Progenitor cell of endocrine pancreas (in vitro differentiated cells): ENCODE data around the gene MAK. TPM values are rescaled to one million over a fixed set of nuclear protein-coding genes. Genes with fewer than 3 reads are reported as not detected.
A peak's percentile ranks its signal among the peaks of the same experiment; 100 is the strongest.

Experiments used
- DNase-seq: peaks from one replicate; pipeline ENCODE4 v3.0.0; 2021; ENCODE audit warnings: low spot score; ENCODE audit not compliant: unreplicated experiment
- H3K27ac Mint-ChIP-seq: 2 replicates; pipeline ENCODE4 v1.8.0; 2021; ENCODE audit warnings: mild to moderate bottlenecking, moderate library complexity, mixed read lengths
- H3K27me3 Mint-ChIP-seq: 2 replicates; pipeline ENCODE4 v1.8.0; 2021; ENCODE audit warnings: mixed read lengths
- H3K36me3 Mint-ChIP-seq: 2 replicates; pipeline ENCODE4 v1.8.0; 2022; ENCODE audit warnings: mixed read lengths; ENCODE audit not compliant: insufficient read depth
- H3K4me1 Mint-ChIP-seq: 2 replicates; pipeline ENCODE4 v1.8.0; 2021; ENCODE audit warnings: low read depth, mixed read lengths
- H3K4me3 Mint-ChIP-seq: 2 replicates; pipeline ENCODE4 v1.8.0; 2021; ENCODE audit warnings: low read depth, mild to moderate bottlenecking, moderate library complexity, mixed read lengths
- H3K9me3 Mint-ChIP-seq: 2 replicates; pipeline ENCODE4 v1.8.0; 2021; ENCODE audit warnings: low read depth, mixed read lengths
- total RNA-seq: library from RNA; stranded (reverse); gene quantifications from 2 replicates; pipeline ENCODE4 v1.2.1, GENCODE V29; 2021
- TF ChIP-seq, protein P1 (sequence below): fragments of 200-600 bp; sonication (generic); IDR thresholded peaks from one replicate; pipeline ENCODE4 v1.5.0; 2021; ENCODE audit warnings: antibody characterized with exemption, mild to moderate bottlenecking; ENCODE audit not compliant: unreplicated experiment

The MAK gene
- total RNA-seq, 1 donor from 2014 or later, result 1.3 TPM

DNA sequence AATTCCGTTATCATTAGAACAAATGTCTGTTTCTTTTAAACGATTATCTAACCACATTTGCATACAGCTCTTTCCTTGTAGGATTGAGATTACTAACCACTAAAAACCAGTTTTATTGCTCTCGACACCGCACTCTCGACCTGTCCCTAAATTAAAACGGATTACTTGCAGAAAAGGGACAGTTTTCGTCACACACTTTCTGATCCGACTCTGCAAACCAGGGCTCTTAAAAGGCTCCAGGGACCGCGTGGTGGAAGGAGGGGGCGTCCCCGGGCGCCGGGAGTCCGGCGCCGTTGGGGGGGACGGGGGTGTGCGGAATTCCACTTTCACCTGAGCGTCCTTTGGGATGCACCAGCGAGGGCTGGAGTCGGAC, 731 bp downstream of the MAK start:
- DNase-seq, result no peak
- Mint-ChIP-seq H3K27me3 (peaks cover 20% of the 10 kb centered on the region), H3K4me3 (peak overlapping the region; percentile 85), H3K4me1 (peaks cover 12% of the 10 kb centered on the region), H3K27ac (peak overlapping the region; percentile 89), H3K36me3 (peaks cover 6% of the 10 kb centered on the region), H3K9me3 (peaks cover 6% of the 10 kb centered on the region)
- TF ChIP-seq, protein P1, sequence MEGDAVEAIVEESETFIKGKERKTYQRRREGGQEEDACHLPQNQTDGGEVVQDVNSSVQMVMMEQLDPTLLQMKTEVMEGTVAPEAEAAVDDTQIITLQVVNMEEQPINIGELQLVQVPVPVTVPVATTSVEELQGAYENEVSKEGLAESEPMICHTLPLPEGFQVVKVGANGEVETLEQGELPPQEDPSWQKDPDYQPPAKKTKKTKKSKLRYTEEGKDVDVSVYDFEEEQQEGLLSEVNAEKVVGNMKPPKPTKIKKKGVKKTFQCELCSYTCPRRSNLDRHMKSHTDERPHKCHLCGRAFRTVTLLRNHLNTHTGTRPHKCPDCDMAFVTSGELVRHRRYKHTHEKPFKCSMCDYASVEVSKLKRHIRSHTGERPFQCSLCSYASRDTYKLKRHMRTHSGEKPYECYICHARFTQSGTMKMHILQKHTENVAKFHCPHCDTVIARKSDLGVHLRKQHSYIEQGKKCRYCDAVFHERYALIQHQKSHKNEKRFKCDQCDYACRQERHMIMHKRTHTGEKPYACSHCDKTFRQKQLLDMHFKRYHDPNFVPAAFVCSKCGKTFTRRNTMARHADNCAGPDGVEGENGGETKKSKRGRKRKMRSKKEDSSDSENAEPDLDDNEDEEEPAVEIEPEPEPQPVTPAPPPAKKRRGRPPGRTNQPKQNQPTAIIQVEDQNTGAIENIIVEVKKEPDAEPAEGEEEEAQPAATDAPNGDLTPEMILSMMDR, result no peak

- peaks cover 7% of the 10 kb centered on the region for H3K36me3 Mint-ChIP-seq
- H3K27ac Mint-ChIP-seq, result peak overlapping the region; percentile 89
- peak; percentile 30 for DNase-seq
- peaks cover 6% of the 10 kb centered on the region for H3K9me3 Mint-ChIP-seq
- TF ChIP-seq, protein P1, result no peak
- H3K27me3 Mint-ChIP-seq, result peaks cover 20% of the 10 kb centered on the region
- H3K4me3 Mint-ChIP-seq, result peak overlapping the region; percentile 85
- H3K4me1 Mint-ChIP-seq, result peaks cover 12% of the 10 kb centered on the region
Measured at GRCh38 chr6:10837009-10837621, 1.2 kb downstream of the MAK start.

GRCh38 chr6:10834823-10835222, 3.5 kb downstream of the MAK start:
- H3K4me3 Mint-ChIP-seq, result no peak overlapping the region
- peaks cover 10% of the 10 kb centered on the region for H3K36me3 Mint-ChIP-seq
- peaks cover 3% of the 10 kb centered on the region for H3K27me3 Mint-ChIP-seq
- DNase-seq, result no peak
- peaks cover 12% of the 10 kb centered on the region for H3K4me1 Mint-ChIP-seq
- no peak overlapping the region for H3K27ac Mint-ChIP-seq
- peaks cover 6% of the 10 kb centered on the region for H3K9me3 Mint-ChIP-seq
- TF ChIP-seq, protein P1, result no peak

- H3K9me3 Mint-ChIP-seq, result peaks cover 6% of the 10 kb centered on the region
- no peak overlapping the region for H3K27ac Mint-ChIP-seq
- no peak for DNase-seq
- peaks cover 10% of the 10 kb centered on the region for H3K36me3 Mint-ChIP-seq
- TF ChIP-seq, protein P1, result no peak
- no peaks in the 10 kb centered on the region for H3K27me3 Mint-ChIP-seq
- no peak overlapping the region for H3K4me3 Mint-ChIP-seq
- H3K4me1 Mint-ChIP-seq, result peaks cover 5% of the 10 kb centered on the region
Measured at GRCh38 chr6:10831609-10832008, 6.7 kb downstream of the MAK start.

DNA sequence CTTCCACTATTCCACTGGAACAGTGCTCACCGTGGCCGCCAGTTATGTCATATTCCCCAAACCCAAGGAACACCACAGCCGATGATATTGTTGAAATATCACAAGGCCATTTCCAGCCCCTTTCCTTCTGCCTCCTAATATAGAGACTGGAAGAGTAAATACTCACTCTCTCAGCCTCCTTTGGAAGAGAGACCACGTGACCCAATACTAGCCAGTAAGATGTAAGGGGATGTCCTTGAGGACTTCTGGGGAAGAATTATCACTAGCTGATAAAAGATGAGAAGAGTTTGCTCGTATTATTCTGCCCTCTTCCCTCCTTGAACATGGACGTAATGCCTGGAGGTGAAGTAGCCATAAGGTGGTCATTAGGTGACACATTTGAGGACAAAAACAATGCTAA, 13.5 kb downstream of the MAK start:
- TF ChIP-seq, protein P1, result no peak
- Mint-ChIP-seq H3K36me3 (peaks cover 3% of the 10 kb centered on the region), H3K27me3 (no peaks in the 10 kb centered on the region), H3K4me1 (no peaks in the 10 kb centered on the region), H3K9me3 (no peaks in the 10 kb centered on the region), H3K4me3 (no peak overlapping the region), H3K27ac (no peak overlapping the region)
- no peak for DNase-seq
